Measurements from ENCODE around the gene OPTC.

The OPTC gene

DNA sequence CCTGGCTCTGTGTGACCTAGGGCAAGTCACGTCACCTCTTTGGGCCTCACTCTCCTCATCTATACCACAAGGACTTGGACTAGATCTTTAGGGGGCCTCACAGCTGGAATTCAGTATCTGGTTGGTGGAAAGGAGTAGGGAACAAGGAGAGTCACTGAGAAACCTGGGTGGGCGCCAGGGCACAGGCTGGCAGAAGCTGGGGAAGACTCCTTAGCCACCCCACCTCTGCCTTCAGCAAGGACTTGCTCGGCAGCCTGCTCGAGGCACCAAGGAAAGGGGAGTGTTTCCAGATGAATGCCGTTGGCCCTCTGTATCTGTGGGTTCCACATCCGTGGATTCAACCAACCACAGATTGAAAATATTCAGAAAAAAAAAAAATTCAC lies 1.2 kb upstream of the OPTC start:
- in situ Hi-C loops (cut with MboI; ENCODE audit: low pct_unique_long_range_greater_than_20kb, low sequenced_read_pairs, unreplicated experiment): no loop called here
- DNase-seq (ENCODE audit: low spot score): no peak
- TF ChIP-seq, protein P1, sequence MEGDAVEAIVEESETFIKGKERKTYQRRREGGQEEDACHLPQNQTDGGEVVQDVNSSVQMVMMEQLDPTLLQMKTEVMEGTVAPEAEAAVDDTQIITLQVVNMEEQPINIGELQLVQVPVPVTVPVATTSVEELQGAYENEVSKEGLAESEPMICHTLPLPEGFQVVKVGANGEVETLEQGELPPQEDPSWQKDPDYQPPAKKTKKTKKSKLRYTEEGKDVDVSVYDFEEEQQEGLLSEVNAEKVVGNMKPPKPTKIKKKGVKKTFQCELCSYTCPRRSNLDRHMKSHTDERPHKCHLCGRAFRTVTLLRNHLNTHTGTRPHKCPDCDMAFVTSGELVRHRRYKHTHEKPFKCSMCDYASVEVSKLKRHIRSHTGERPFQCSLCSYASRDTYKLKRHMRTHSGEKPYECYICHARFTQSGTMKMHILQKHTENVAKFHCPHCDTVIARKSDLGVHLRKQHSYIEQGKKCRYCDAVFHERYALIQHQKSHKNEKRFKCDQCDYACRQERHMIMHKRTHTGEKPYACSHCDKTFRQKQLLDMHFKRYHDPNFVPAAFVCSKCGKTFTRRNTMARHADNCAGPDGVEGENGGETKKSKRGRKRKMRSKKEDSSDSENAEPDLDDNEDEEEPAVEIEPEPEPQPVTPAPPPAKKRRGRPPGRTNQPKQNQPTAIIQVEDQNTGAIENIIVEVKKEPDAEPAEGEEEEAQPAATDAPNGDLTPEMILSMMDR (IDR thresholded peaks at IDR 0.05; ENCODE audit: extremely low read depth, insufficient read depth, missing control alignments): no peak

DNA sequence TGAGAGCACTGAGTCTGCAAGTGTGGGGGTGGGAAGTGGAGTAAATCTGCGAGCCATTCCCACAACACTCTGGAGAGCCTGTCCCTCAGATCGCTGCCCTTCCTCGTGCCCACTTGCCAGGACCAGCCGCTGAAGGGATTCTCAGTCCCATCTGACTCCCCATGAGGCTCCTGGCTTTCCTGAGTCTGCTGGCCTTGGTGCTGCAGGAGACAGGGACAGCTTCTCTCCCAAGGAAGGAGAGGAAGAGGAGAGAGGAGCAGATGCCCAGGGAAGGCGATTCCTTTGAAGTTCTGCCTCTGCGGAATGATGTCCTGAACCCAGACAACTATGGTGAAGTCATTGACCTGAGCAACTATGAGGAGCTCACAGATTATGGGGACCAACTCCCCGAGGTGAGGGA lies 1.9 kb downstream of the OPTC start:
- DNase-seq (ENCODE audit: low spot score): no peak
- TF ChIP-seq, protein P1 (IDR thresholded peaks at IDR 0.05; ENCODE audit: extremely low read depth, insufficient read depth, missing control alignments): no peak
- in situ Hi-C loops (cut with MboI; ENCODE audit: low pct_unique_long_range_greater_than_20kb, low sequenced_read_pairs, unreplicated experiment): no loop called here

DNA sequence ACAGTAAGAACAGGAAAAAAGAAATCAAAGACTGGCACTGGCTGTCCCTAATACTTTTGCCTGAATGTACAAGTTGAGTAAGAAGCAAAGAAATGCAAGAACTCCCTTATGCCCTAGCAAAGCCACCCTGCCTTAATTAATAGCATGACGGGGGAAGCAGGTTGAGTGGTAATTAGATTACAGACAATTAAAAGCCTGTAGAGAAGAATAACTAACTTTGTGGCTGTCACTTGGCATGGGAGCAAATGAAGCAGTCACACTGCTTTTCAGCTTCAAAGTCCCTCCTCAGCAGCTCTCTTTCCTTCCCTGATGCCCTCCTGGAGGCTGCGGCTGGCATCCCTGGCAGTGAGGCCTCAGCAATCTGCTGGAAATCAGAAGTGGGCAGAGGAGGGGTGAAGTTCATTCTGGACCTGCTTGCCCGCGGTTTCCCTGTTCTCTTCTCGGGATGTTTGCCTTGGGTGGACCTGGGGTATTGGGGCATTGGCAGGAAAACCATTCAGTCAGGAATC lies 3.4 kb downstream of the OPTC start:
- no peak for DNase-seq (ENCODE audit: low spot score)
- in situ Hi-C loops (cut with MboI; ENCODE audit: low pct_unique_long_range_greater_than_20kb, low sequenced_read_pairs, unreplicated experiment): no loop called here
- TF ChIP-seq, protein P1 (IDR thresholded peaks at IDR 0.05; ENCODE audit: extremely low read depth, insufficient read depth, missing control alignments): no peak

DNA sequence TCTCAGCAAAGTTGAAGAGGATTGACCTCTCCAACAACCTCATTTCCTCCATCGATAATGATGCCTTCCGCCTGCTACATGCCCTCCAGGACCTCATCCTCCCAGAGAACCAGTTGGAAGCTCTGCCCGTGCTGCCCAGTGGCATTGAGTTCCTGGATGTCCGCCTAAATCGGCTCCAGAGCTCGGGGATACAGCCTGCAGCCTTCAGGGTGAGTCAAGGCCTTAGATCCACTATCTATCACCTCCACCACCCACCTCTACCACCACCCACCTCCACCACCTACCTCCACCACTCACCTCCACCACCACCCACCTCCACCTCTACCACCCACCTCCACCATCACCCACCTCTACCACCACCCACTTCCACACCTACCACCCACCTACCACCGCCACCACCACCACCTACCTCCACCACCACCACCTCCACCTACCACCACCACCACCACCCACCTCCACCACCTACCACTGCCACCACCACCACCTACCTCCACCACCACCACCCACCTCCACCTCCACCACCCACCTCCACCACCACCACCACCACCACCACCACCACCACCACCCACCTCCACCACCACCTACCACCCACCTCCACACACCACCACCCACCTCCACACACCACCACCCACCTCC lies 5.8 kb downstream of the OPTC start:
- TF ChIP-seq, protein P1 (IDR thresholded peaks at IDR 0.05; ENCODE audit: extremely low read depth, insufficient read depth, missing control alignments): no peak
- DNase-seq (ENCODE audit: low spot score): no peak
- in situ Hi-C loops (cut with MboI; ENCODE audit: low pct_unique_long_range_greater_than_20kb, low sequenced_read_pairs, unreplicated experiment): loop anchor here (10.0 kb wide), 1 partner anchor 205 kb away; no protein-coding TSS in a partner anchor

DNA sequence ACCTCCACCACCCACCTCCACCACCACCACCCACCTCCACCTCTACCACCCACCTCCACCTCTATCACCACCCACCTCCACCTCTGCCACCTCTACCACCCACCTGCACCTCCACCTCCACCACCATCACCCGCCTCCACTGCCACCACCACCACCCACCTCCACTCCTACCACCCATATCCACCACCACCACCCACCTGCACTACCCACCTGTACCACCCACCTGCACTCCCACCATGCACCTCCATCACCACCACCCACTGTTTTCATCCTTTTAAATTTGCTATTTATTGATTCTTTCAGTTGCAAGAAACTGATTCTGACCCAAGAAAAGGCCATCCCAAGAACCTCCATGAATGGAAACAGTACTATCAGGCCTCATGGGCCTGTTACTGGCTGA lies 6.3 kb downstream of the OPTC start:
- TF ChIP-seq, protein P1 (IDR thresholded peaks at IDR 0.05; ENCODE audit: extremely low read depth, insufficient read depth, missing control alignments): no peak
- in situ Hi-C loops (cut with MboI; ENCODE audit: low pct_unique_long_range_greater_than_20kb, low sequenced_read_pairs, unreplicated experiment): loop anchor here (10.0 kb wide), 1 partner anchor 205 kb away; no protein-coding TSS in a partner anchor

DNA sequence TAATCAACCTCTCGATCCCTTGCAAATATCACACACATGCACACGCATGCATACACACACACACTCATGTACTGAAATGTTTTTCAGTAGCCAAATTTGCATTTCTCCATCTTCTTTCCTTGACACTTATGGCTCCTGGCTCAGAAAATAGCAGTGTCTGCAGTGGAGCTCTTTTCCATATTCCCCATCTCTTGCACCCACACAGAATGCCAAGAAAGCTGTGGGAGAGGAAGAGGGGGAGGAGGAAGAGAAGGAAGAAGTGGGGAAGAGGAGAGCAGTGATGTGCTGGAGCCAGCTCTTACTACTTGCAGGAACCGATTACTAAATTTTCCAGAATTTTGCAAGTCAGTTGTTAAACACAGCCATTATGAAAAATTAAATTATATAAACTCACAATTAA lies 9.9 kb downstream of the OPTC start:
- DNase-seq (ENCODE audit: low spot score): no peak
- TF ChIP-seq, protein P1 (IDR thresholded peaks at IDR 0.05; ENCODE audit: extremely low read depth, insufficient read depth, missing control alignments): no peak
- in situ Hi-C loops (cut with MboI; ENCODE audit: low pct_unique_long_range_greater_than_20kb, low sequenced_read_pairs, unreplicated experiment): loop anchor here (10.0 kb wide), 1 partner anchor 201 kb away; no protein-coding TSS in a partner anchor

More for the DNA sequence above, 6.3 kb downstream of the OPTC start:
- DNase-seq (ENCODE audit: low spot score): no peak

Data from GM13977 (cell line).